DND-41 (cell line): ENCODE measurements around the gene PAQR7.

Experiments used
- EZH2 ChIP-seq: IDR thresholded peaks from 3 replicates; pipeline ENCODE4 v1.6.1; 2012; ENCODE audit warnings: borderline replicate concordance, low read depth, mild to moderate bottlenecking, moderate library complexity, low read length, inconsistent platforms; ENCODE audit not compliant: severe bottlenecking
- TF ChIP-seq, protein P1 (sequence below): IDR thresholded peaks from 2 replicates; pipeline ENCODE4 v1.5.1; 2012; ENCODE audit warnings: borderline replicate concordance, low read length, moderate library complexity, mild to moderate bottlenecking; ENCODE audit not compliant: poor library complexity, severe bottlenecking; ENCODE audit errors: extremely low read depth

DNA sequence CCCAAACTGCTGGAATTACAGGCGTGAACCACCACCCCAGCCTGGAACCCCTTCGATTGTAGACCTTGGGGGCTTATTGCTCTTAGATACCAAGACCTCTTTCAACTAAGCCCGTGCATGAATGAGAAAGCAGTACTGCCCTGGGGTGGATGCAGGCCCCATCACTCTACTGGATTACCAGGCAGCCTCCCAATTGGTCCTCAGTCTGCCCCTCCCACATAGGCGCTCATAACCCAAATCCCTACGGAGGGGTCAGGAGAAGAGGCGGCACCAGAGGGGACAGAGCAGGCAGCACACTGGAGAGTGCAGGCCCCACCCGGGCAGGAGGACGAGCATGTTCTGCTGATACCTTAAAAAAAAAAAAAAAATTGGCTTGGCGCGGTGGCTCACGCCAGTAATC lies 43.1 kb upstream of the PAQR7 start:
- TF ChIP-seq, protein P1, sequence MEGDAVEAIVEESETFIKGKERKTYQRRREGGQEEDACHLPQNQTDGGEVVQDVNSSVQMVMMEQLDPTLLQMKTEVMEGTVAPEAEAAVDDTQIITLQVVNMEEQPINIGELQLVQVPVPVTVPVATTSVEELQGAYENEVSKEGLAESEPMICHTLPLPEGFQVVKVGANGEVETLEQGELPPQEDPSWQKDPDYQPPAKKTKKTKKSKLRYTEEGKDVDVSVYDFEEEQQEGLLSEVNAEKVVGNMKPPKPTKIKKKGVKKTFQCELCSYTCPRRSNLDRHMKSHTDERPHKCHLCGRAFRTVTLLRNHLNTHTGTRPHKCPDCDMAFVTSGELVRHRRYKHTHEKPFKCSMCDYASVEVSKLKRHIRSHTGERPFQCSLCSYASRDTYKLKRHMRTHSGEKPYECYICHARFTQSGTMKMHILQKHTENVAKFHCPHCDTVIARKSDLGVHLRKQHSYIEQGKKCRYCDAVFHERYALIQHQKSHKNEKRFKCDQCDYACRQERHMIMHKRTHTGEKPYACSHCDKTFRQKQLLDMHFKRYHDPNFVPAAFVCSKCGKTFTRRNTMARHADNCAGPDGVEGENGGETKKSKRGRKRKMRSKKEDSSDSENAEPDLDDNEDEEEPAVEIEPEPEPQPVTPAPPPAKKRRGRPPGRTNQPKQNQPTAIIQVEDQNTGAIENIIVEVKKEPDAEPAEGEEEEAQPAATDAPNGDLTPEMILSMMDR = no peak
- no peak for TF ChIP-seq EZH2
